Mononuclear cell (primary cell): ENCODE results near the gene PIGR. TPM values are rescaled to one million over a fixed set of nuclear protein-coding genes. Genes with fewer than 3 reads are reported as not detected.

Experiments
- H3K27me3 ChIP-seq: 2 replicates; pipeline ENCODE4 v1.6.0; 2011; ENCODE audit warnings: low read length, control low read depth; ENCODE audit not compliant: insufficient read depth
- H3K4me1 ChIP-seq: 2 replicates; pipeline ENCODE4 v1.5.1; 2011; ENCODE audit warnings: mild to moderate bottlenecking, low read length, control low read depth; ENCODE audit not compliant: insufficient read depth
- H3K4me3 ChIP-seq: 2 replicates; pipeline ENCODE4 v1.5.1; 2011; ENCODE audit warnings: mild to moderate bottlenecking, low read length, moderate library complexity
- H3K9me3 ChIP-seq: 2 replicates; pipeline ENCODE4 v1.5.1; 2011; ENCODE audit warnings: low read depth, mild to moderate bottlenecking, control low read depth, low read length
- total RNA-seq: library from RNA; depleted of rRNA; stranded (reverse); fragments of >200 nt; gene quantifications from one replicate; pipeline ENCODE4 v1.2.3, GENCODE V29; 2012

PIGR gene
- total RNA-seq, 1 donor: not detected

GRCh38 chr1:206952171-206952570 is 5.9 kb upstream of the PIGR start:
- no peak overlapping the region for H3K4me3 ChIP-seq
- no peaks in the 10 kb centered on the region for H3K27me3 ChIP-seq
- no peaks in the 10 kb centered on the region for H3K9me3 ChIP-seq
- peaks cover 33% of the 10 kb centered on the region for H3K4me1 ChIP-seq

GRCh38 chr1:206951318-206952100 is 5.2 kb upstream of the PIGR start:
- H3K27me3 ChIP-seq: no peaks in the 10 kb centered on the region
- H3K4me1 ChIP-seq: peaks cover 33% of the 10 kb centered on the region
- H3K4me3 ChIP-seq: no peak overlapping the region
- no peaks in the 10 kb centered on the region for H3K9me3 ChIP-seq

GRCh38 chr1:206949641-206950040 is 3.4 kb upstream of the PIGR start:
- Histone ChIP-seq H3K9me3 (no peaks in the 10 kb centered on the region), H3K27me3 (no peaks in the 10 kb centered on the region), H3K4me1 (peaks cover 33% of the 10 kb centered on the region), H3K4me3 (no peak overlapping the region)

- Histone ChIP-seq H3K4me1 (peaks cover 30% of the 10 kb centered on the region), H3K27me3 (no peaks in the 10 kb centered on the region)
Measured at GRCh38 chr1:206949208-206949607, 2.9 kb upstream of the PIGR start.

GRCh38 chr1:206947255-206947654 is 989 bp upstream of the PIGR start:
- peaks cover 24% of the 10 kb centered on the region for H3K4me1 ChIP-seq
- H3K4me3 ChIP-seq: no peak overlapping the region
- H3K27me3 ChIP-seq: peaks cover 5% of the 10 kb centered on the region
- no peaks in the 10 kb centered on the region for H3K9me3 ChIP-seq

More at GRCh38 chr1:206949208-206949607, 2.9 kb upstream of the PIGR start:
- Histone ChIP-seq H3K9me3 (no peaks in the 10 kb centered on the region), H3K4me3 (no peak overlapping the region)

- Histone ChIP-seq H3K4me1 (peaks cover 14% of the 10 kb centered on the region), H3K27me3 (peaks cover 5% of the 10 kb centered on the region), H3K4me3 (no peak overlapping the region), H3K9me3 (no peaks in the 10 kb centered on the region)
Measured at GRCh38 chr1:206945779-206946178, 487 bp downstream of the PIGR start.

- Histone ChIP-seq H3K27me3 (peaks cover 5% of the 10 kb centered on the region), H3K4me3 (no peak overlapping the region), H3K4me1 (peaks cover 14% of the 10 kb centered on the region), H3K9me3 (no peaks in the 10 kb centered on the region)
Measured at GRCh38 chr1:206944703-206945102, 1.6 kb downstream of the PIGR start.

- Histone ChIP-seq H3K9me3 (no peaks in the 10 kb centered on the region), H3K27me3 (peaks cover 5% of the 10 kb centered on the region), H3K4me3 (no peak overlapping the region), H3K4me1 (no peaks in the 10 kb centered on the region)
Measured at GRCh38 chr1:206941766-206942418, 4.4 kb downstream of the PIGR start.

- no peak overlapping the region for H3K4me3 ChIP-seq
- H3K4me1 ChIP-seq: no peaks in the 10 kb centered on the region
- H3K9me3 ChIP-seq: no peaks in the 10 kb centered on the region
- H3K27me3 ChIP-seq: peaks cover 5% of the 10 kb centered on the region
Measured at GRCh38 chr1:206940588-206940936, 5.7 kb downstream of the PIGR start.

GRCh38 chr1:206939841-206940587 is 6.3 kb downstream of the PIGR start:
- Histone ChIP-seq H3K9me3 (no peaks in the 10 kb centered on the region), H3K4me1 (no peaks in the 10 kb centered on the region), H3K4me3 (no peak overlapping the region), H3K27me3 (peaks cover 5% of the 10 kb centered on the region)

- Histone ChIP-seq H3K27me3 (peaks cover 5% of the 10 kb centered on the region), H3K4me3 (no peak overlapping the region), H3K4me1 (no peaks in the 10 kb centered on the region), H3K9me3 (no peaks in the 10 kb centered on the region)
Measured at GRCh38 chr1:206939131-206939530, 7.1 kb downstream of the PIGR start.

GRCh38 chr1:206937425-206937824 is 8.8 kb downstream of the PIGR start:
- Histone ChIP-seq H3K27me3 (no peaks in the 10 kb centered on the region), H3K4me1 (peaks cover 9% of the 10 kb centered on the region), H3K4me3 (no peak overlapping the region), H3K9me3 (no peaks in the 10 kb centered on the region)

GRCh38 chr1:206935491-206936067 is 10.7 kb downstream of the PIGR start:
- H3K27me3 ChIP-seq: no peaks in the 10 kb centered on the region
- no peaks in the 10 kb centered on the region for H3K9me3 ChIP-seq
- peaks cover 19% of the 10 kb centered on the region for H3K4me1 ChIP-seq
- no peak overlapping the region for H3K4me3 ChIP-seq

GRCh38 chr1:206933333-206933945 is 12.8 kb downstream of the PIGR start:
- Histone ChIP-seq H3K27me3 (no peaks in the 10 kb centered on the region), H3K4me3 (no peak overlapping the region), H3K4me1 (peaks cover 38% of the 10 kb centered on the region), H3K9me3 (no peaks in the 10 kb centered on the region)

- H3K4me3 ChIP-seq: no peak overlapping the region
- no peaks in the 10 kb centered on the region for H3K27me3 ChIP-seq
- H3K4me1 ChIP-seq: peaks cover 49% of the 10 kb centered on the region
- no peaks in the 10 kb centered on the region for H3K9me3 ChIP-seq
Measured at GRCh38 chr1:206932177-206932576, 14.1 kb downstream of the PIGR start.
